HuH-7.5 (cell line): ENCODE data around the gene PLCB1.
"Not testable (repeated sequence)": the region's sequence is repeated elsewhere in the genome, so short reads cannot be mapped to it uniquely, and the experiment has no call there.

Experiments
- DNase-seq: peaks from one replicate; pipeline ENCODE4 v3.0.0; 2011; ENCODE audit warnings: low spot score

The PLCB1 gene

DNA sequence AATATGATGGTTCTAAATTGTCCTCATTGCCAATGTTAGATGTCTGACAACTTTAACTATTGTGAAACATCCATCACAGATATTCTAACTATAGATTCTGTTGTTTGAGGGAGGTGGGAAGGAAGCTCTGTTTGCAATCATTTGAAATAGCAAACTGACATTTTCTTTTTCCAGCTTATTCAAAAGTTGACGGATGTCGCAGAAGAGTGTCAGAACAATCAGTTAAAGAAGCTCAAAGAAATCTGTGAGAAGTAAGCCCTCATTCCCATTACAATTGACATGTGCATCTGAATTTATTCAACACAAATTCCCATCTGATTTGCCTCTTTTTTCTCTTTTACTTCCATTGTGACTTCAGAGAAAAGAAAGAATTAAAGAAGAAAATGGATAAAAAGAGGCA is 656.2 kb downstream of the PLCB1 start:
- no peak for DNase-seq

DNA sequence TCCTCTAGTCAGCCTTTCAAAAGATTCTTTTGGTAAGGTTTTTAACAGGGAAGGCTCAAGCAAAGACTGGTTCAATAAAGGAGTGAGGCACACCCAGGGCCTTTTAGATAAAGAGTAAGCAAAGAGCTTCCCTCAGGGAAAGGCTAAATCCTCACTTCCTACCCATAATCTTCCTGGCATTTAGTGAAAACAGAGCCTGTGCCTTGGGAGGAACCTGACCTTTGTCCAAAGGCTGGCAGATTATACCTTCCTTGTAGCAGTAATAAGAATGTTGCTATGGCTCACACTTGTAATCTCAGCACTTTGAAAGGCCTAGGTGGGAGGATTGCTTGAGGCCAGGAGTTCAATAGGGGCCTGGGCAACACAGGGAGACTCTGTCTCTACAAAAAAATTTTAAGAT is 656.8 kb downstream of the PLCB1 start:
- DNase-seq: no peak

DNA sequence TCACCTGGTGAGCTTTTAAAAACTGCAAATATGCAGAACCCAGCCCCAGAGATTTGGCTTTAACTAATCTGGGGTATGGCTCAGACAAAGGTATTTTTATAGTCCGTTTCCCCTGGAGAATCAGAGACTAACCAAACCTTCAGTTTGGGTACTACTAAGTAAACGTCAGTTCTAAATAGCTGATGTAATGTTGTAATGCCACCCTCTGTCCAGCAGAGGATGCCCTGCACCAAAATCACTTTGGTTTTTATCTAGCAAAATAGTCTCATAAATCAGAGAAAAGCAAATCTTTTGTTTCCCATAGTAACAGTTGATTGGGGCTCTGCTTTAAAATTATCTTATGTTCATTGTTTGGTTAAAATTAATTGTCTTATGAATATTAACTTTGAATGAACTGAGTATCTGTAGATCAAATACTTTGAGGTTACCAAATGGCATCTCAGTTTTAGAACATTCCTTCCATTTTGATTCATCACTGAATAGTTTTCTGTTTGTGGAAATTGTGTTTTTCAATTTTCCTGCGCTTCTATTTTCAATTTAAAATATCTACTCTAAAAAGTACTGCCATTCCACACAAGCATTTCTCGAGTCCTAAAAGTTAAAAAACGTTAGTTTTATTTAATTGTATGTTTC is 658.5 kb downstream of the PLCB1 start:
- DNase-seq: peak; percentile 21

DNA sequence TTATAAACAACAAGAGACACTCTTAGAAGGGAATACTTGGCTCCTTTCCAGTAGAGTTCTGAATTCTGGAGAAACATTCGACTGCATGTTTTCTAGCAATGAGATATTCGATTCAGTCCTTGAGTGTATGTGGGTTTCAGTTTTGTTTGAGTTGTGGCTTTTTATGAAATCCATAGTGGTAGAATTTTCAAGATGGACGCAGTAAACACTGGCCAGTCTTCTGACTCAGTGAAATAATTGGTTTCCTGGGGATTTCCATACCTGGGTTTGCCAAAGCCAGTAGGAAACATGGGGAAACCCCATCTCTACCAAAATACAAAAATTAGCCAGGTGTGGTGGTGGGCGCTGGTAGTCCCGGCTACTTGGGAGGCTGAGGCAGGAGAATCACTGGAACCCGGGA is 663.3 kb downstream of the PLCB1 start:
- no peak for DNase-seq

DNA sequence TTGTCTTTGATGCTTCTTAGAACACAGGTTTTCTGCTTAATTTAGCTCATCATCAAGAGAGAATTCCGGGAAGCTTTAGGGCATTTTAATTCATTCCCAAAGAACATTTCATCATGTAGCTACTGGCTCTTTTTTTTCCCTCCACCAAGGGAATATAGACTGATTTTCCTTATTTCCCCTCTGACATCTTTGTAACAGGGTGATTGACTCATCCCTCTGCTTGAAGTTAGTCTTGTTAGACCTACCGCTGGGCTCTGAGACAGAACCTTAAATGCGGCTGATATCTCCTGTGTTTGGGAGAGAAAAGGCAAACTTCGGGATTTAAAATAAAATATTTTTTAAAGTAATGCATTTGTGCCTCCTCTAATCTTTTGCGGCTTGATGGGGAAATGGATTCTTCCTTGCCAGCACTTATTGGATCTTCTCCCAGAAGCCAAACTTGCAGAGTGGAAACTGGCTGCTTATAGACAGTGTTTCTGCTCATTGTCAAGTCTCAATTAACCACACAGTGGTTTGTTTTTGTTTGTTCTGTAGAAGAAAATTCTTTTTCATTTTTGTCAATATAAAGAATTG is 664.1 kb downstream of the PLCB1 start:
- no peak for DNase-seq

DNA sequence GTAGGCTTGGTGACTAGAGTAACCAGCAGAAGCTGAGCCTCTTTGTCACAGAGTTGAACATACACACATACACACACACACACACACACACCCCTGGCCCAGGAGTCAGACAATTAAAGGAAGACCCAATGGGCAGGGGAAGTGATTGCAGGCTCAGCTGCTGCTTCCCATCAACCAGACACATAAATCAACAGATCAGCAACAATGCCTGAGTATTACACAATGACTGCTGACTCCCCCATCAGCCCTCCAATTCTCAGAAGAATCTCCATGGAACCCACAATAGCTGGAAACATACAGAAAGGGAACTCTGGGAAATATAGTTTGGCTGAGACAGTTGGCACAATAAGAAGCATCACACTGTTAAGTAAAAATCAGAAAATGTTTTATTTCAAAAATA is 666.4 kb downstream of the PLCB1 start:
- DNase-seq: no peak

DNA sequence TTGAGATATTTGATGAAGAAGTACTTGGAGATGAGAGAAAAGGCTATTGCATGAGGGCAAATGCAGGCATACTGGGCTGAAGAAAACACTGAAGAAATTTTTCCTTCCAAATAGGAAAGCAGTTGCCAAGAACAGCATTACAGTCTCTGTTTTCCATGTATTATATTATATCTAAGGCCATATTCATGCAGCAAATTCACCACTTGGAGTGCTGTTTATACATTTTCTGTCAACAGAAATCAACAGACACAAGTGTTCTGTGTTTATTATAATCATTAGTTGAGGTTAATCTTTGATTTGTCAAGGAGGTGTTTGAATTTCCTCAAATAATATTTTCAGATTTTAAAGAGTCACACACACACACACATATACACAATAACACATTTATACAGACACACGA is 668.0 kb downstream of the PLCB1 start:
- DNase-seq: no peak

DNA sequence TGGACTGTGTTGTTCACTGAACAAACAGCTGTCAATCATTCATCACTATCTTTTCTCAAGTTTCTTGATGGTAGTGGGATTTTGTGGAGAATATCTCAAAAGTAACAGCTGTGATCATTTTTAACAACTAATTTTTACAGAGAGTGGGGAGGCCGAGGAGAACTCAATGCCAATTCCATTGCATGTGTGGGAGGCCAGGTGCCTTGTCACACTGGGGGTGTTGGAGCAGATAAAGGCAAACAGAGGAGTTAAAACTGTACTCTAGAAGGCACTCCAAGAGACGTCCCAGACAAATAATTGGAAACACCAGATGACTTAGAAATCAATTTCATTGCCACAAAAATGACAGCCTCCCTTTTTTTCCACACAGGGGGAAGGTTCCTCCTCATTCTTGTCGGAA is 669.6 kb downstream of the PLCB1 start:
- DNase-seq: no peak

DNA sequence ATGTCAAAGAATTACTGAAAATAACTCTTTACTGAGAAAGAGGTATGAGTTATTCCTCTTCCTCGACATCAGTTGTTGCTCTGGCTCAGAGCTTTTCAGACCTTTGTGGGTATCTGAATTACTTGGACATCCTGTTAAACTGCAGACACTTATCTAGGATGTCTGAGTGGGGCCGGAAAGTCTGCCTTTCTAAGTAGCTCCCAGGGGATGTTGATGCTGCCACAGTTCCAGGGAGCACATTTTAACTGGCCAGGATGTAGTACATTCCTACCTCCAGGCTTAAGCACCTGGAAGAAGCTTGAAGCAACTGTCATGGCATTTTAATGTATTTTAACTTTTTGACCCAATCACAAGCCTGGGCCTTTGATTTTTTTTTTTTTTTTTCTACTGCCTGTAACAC is 671.0 kb downstream of the PLCB1 start:
- DNase-seq: no peak

DNA sequence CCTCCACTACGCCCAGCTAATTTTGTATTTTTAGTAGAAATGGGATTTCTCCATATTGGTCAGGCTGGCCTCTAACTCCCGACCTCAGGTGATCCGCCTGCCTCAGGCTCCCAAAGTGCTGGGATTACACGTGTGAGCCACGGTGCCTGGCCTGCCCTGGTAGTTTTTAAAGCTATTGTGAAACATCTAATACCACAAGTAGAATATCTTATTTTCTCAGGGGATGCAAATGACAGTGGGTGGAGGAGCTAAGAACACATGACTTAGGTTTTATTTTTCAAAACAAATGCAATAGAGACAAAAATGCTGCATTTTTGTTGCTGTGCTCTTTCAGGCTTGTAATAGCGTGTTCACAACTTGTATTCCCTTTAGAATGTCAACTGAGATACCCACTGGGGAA is 671.9 kb downstream of the PLCB1 start:
- no peak for DNase-seq

DNA sequence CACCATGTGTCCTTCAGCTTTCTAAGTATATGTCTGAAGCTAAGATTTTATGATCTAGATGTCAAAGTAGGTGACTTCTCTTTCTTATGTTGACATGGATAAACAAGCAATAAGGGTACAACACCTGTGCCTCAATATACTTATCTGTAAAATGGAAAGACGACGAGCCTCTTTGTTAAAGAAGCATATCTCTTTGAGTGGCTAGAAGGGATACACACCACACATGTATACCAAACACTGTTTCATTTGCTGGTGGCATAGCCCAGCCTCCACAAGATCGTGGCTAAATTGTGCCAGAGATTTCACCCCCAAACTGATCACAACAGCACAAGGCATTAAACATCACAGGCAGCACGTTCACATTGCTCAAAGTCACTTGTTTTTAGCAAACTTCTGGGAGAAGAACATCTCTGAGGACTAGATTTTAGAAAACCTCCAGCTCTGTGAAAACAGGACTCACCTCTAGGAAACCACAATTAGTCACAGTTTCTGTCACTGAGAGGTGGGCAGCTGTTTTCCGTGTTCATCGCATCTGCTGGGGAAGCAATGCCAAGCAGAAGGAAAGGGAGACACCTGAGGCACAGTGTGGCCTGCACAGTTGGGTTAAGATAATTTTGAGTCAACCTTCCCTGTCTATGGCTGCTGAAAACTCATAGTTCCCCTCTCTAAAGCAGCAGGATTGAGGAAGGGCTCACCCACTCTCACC is 673.8 kb downstream of the PLCB1 start:
- DNase-seq: no peak

DNA sequence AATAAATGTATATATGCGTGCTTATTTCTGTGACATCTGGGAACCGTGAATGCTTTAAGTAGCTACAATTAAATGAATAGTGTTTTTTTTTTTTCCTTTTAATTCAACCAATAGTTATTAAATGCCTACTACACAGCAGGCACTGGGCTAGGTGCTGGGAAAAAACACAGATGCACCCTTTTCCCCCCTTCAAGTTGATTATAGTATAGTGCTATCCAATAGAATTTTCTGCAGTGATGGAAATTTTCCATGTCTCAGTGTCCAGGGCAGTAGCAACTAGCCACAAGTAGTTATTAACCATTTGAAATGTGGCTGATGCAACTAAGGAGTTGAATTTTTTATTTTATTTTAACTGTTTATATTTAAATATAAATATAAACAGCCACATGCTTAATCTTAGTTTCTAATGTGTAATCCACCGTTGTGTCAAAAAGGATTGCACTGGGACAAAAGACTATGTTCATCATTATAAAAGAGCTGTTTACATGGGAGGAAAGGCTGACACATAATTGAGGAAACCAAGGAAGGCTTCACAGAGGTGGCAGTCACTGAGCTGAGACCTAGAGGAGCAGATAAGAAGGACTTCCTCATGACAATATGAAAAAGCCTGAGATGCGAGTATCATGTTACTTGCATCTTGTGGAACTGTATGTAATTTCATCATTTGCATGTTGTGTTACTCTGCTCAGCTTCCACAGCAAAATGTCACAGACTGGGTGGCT is 675.6 kb downstream of the PLCB1 start:
- DNase-seq: no peak

DNA sequence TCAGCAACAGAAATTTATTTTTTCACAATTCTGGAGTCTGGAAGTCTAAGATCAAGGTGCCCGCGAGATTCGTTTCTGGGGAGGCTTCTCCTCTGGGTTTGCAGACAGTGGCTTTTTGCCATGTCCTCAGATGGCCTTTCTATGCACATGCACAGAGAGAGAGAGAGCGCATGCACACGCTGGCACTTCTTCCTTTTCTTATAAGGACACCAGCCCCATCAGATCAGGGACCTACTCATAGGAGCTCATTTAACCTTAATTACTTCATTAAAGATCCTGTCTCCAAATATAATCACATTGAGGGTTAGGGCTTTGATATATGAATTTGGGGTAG is 676.1 kb downstream of the PLCB1 start:
- DNase-seq: no peak

DNA sequence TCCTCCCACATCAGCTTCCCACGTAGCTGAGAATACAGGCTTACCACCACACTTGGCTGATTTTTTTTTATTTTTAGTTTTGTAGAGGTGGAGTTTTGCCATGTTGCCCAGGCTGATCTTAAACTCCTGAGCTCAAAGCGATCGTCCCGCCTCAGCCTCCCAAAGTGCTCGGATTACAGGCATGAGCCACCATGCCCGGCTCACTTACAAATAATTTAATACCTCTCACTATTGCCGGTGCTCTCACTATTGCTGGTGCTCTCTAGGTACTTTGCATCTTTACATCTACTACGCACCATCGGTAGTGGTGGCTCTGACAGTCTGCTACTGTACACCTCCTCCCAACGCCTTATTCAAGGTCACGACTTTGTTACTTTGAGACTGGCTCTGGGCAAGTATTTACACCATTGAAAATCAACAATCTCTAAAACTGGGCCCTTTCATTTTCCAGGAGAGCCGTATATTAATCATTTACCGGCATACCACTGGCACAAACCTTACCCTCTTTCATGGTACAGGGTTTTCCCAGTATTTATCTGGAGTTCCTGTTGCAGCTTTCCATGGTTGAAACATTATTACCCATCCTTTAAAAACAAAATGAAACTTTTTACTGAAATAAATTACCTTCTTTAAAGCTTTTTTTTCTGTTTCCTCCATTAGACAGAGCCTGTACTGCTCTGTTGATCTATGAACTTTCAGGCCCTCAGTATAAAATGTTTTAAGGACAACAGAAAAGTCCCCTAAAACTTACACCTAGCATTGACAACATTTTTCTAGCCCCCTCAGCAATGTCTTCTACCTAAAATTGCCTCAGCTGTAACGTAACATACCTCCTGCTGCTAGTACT is 677.3 kb downstream of the PLCB1 start:
- DNase-seq: no peak

DNA sequence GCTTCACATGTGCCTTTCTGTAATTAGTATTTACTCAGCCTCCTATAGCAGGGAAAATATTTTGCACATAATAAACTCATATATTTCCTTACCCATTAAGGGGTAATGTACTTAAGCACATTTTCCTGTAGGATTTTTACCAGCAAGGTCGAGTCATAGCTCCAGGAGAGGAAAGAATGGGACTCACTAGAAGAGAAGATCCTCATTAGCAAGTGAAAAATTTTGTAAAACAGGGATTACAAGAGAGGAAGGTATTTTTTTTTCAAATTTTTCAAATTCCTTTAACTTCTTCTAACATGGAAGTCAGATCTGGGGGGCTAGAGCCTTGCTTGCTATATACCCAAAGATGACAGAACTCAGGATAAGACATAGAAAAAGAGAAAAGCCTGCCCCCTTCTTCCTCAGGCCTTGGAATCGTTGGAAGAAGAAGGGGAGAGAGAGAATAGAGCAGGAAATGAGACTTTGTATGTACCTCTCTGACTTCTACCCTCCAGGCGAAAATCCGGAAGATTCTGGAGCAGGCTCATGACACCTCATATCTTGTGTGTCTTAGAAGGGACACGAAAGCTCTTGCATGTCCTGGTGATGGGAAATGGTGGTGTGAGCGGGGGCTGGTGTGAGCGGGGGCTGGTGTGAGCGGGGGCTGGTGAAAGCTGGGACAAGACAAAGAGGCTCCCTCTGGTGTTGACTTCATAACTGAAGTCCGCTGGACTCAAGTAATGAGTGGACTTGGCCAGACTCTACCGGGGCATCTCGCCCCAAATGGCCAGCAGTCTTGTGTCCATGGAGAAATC is 679.9 kb downstream of the PLCB1 start:
- DNase-seq: no peak

DNA sequence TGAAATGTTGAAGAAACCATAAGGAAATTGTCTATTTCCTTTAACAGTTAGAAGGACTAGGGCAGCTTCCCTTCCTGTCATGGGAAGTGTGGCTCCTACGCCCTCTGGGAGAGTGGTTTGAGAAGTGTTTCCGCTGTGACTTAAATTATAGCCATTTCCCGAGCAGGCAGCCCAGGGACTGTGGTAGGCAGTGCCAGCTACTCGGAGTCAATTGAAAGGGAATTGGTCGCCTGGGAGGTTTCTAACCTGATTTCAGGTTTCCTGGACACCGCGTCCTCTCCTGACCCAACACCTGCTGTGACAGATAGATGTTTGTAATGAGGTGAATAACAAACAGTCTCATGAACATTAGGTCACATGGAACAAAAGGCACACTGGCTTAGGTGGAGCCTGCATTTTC is 680.8 kb downstream of the PLCB1 start:
- no peak for DNase-seq

DNA sequence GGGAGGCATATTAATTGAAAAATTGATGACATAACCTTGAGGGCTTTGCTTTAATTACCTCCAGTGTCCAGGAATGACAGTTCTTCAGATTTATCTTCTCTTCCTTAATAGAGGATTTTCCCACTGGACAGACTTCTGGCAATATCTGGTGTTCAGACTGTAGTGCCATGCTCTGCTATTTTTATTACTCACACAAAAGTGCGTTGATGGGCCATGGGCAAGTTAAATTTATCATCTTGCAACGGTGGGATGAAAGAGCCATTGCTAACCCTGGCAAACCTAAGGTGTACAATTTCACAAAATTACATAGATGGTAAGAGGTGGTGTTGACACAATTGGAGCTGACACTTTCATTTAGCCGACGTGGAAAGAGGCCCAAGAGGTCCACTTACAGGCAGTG is 683.1 kb downstream of the PLCB1 start:
- DNase-seq: no peak

DNA sequence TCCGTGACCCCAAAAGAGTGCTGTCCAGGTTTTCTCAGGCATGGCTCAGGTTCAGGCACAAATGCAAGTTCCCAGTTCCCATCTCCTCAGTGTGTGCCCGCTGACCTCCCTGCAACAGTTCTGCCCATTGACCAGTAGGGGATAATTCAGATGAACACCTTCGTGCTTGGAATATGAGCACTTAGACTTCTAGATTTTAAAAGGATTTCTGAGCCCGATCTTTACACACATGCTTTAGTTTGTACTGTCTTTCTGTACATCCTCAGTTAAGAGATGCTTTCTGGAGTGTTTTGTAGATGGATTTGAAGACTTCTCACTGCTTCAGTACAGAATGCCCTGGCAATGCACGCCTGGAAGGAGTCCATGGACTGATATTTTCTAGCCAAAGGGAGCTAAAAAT is 697.2 kb downstream of the PLCB1 start:
- DNase-seq: no peak

DNA sequence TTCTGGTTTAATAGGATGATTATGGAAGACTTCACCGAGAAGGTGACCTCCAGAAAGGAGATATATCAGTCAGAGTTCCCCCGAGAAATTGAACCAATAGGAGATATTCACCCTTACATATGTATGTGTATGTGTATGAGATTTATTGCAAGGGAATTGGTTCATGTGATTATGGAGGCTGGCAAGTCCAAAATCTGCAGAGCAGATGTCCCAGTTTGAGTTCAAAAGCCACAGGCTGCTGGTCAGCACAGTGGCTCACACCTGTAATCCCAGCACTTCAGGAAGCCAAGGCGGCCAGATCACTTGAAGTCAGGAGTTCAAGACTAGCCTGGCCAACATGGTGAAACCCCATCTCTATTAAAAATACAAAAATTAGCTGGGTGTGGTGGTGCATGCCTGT is 702.2 kb downstream of the PLCB1 start:
- not testable (repeated sequence) for DNase-seq

DNA sequence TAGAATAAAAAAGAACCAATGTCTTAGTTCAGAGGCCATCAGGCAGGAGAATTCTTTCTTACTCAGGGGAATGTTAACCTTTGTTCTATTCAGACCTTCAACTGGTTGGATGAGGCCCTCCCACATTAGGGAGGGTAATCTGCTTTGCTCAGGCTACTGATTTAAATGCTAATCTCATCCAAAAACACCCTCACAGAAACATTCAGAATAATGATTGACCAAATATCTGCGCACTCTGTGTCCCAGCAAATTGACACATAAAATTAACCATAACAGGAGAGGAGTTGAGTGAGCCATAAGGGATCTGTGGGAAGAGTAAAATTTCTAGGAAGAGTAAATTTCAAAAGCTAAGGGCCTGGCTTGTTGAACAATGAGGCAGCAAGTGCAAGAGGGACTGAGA is 702.8 kb downstream of the PLCB1 start:
- DNase-seq: no peak

DNA sequence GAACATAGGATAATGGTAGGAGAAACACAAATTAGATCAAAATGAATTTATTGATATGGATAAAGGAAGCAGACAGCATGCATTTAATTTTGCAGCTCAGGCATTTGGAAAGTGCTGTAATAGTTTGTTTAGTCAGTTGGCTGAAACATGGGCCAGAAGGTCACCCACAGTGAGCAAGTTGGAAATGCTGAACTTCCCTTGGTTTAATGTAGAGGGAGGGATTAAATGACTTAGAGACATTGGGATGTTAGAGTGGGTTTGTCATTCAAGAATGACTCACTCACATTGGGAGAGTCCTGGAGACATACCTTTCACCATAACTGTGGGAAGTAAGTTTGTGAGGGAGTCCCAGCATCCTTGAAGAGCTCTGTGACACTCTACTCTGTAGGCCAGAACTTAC is 705.3 kb downstream of the PLCB1 start:
- DNase-seq: no peak

DNA sequence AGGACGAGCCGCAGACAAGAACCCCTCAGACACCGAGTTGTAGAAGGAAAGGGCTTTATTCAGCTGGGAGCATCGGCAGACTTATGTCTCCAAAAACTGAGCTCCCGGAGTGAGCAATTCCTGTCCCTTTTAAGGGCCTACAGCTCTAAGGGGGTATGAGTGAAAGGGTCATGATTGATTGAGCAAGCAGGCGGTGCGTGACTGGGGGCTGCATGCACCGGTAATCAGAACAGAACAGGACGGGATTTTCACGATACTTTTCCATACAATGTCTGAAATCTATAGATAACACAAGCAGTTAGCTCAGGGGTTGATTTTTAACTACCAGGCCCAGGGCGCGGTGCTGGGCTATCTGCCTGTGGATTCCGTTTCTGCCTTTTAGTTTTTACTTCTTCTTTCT is 710.5 kb downstream of the PLCB1 start:
- no peak for DNase-seq
